Neural cell (in vitro differentiated cells): ENCODE results near the gene APBA1. TPM values are rescaled to one million over a fixed set of nuclear protein-coding genes. Genes with fewer than 3 reads are reported as not detected.

ENCODE experiments used
- H2AFZ ChIP-seq: fragments of 200-600, 300-800 bp; sonication (generic), shearing (Covaris generic); 2 replicates; pipeline ENCODE4 v1.6.0; 2014; ENCODE audit warnings: low read depth, mild to moderate bottlenecking, antibody characterized with exemption, low read length, moderate library complexity
- H3F3A ChIP-seq: fragments of 200-600 bp; shearing (Covaris generic); 2 replicates; pipeline ENCODE4 v1.6.1; 2016; ENCODE audit warnings: mild to moderate bottlenecking, moderate library complexity, mixed read lengths, antibody characterized with exemption, low read length; ENCODE audit not compliant: insufficient read depth, poor library complexity, severe bottlenecking
- H3K27ac ChIP-seq: fragments of 200-600, 300-800 bp; sonication (generic), shearing (Covaris generic); 2 replicates; pipeline ENCODE4 v1.5.1; 2014; ENCODE audit warnings: mild to moderate bottlenecking, low read length, moderate library complexity
- H3K27me3 ChIP-seq: fragments of 300-800, 200-600 bp; sonication (generic), shearing (Covaris generic); 2 replicates; pipeline ENCODE4 v1.6.0; 2014; ENCODE audit warnings: mild to moderate bottlenecking, low read depth, low read length, moderate library complexity; ENCODE audit not compliant: insufficient read depth
- H3K36me3 ChIP-seq: fragments of 300-800, 200-600 bp; sonication (generic), shearing (Covaris generic); 2 replicates; pipeline ENCODE4 v1.5.1; 2014; ENCODE audit warnings: mild to moderate bottlenecking, antibody characterized with exemption, low read length, moderate library complexity; ENCODE audit not compliant: insufficient read depth
- H3K4me2 ChIP-seq: fragments of 300-800, 200-600 bp; sonication (generic), shearing (Covaris generic); 2 replicates; pipeline ENCODE4 v1.6.0; 2014; ENCODE audit warnings: mild to moderate bottlenecking, low read length
- H3K4me3 ChIP-seq: fragments of 300-800, 200-600 bp; sonication (generic), shearing (Covaris generic); 2 replicates; pipeline ENCODE4 v1.5.1; 2014; ENCODE audit warnings: mild to moderate bottlenecking, low read length, moderate library complexity
- H3K79me2 ChIP-seq: fragments of 200-600 bp; shearing (Covaris generic); replicated peaks from 2 replicates; pipeline ENCODE4 v1.6.0; 2014; ENCODE audit warnings: mild to moderate bottlenecking, low read length, moderate library complexity; ENCODE audit not compliant: insufficient read depth
- H3K9ac ChIP-seq: fragments of 300-800, 200-600 bp; sonication (generic), shearing (Covaris generic); 2 replicates; pipeline ENCODE4 v1.6.1; 2016; ENCODE audit warnings: mild to moderate bottlenecking, low read length, mixed read lengths
- H3K9me2 ChIP-seq: fragments of 200-600 bp; shearing (Covaris generic); 2 replicates; pipeline ENCODE4 v1.6.1; 2016; ENCODE audit warnings: mild to moderate bottlenecking, low read length, mixed read lengths; ENCODE audit not compliant: insufficient read depth
- H3K9me3 ChIP-seq: fragments of 200-600, 300-800 bp; sonication (generic), shearing (Covaris generic); 2 replicates; pipeline ENCODE4 v1.6.1; 2016; ENCODE audit warnings: mild to moderate bottlenecking, mixed run types, low read length, moderate library complexity, mixed read lengths
- H4K20me1 ChIP-seq: fragments of 200-600 bp; shearing (Covaris generic); 2 replicates; pipeline ENCODE4 v1.6.1; 2016; ENCODE audit warnings: mild to moderate bottlenecking, mixed run types; ENCODE audit not compliant: insufficient read depth
- CTCF ChIP-seq: fragments of 450-650 bp; IDR thresholded peaks from 2 replicates; pipeline ENCODE4 v1.5.1; 2014; ENCODE audit warnings: antibody characterized with exemption, mild to moderate bottlenecking, moderate library complexity; ENCODE audit not compliant: poor library complexity, severe bottlenecking
- EP300 ChIP-seq: fragments of 450-650 bp; conservative IDR thresholded peaks from 2 replicates; pipeline ENCODE4 v1.6.1; 2014; ENCODE audit warnings: antibody characterized with exemption, mild to moderate bottlenecking, moderate library complexity; ENCODE audit not compliant: poor library complexity, severe bottlenecking
- EZH2 ChIP-seq: fragments of 200-600, 300-800 bp; shearing (Covaris generic), sonication (generic); IDR thresholded peaks from 2 replicates; pipeline ENCODE4 v1.6.1; 2014; ENCODE audit warnings: antibody characterized with exemption, low read length, borderline replicate concordance, mild to moderate bottlenecking; ENCODE audit not compliant: insufficient read depth, poor library complexity, severe bottlenecking
- MXI1 ChIP-seq: fragments of 450-650 bp; conservative IDR thresholded peaks from 2 replicates; pipeline ENCODE4 v1.6.1; 2014; ENCODE audit warnings: antibody characterized with exemption, mild to moderate bottlenecking; ENCODE audit not compliant: poor library complexity, severe bottlenecking
- POLR2AphosphoS5 ChIP-seq: IDR thresholded peaks from 2 replicates; pipeline ENCODE4 v1.6.1; 2012
- RAD21 ChIP-seq: fragments of 450-650 bp; conservative IDR thresholded peaks from 2 replicates; pipeline ENCODE4 v1.6.1; 2014; ENCODE audit warnings: antibody characterized with exemption, mild to moderate bottlenecking, moderate library complexity
- REST ChIP-seq: IDR thresholded peaks from 2 replicates; pipeline ENCODE4 v1.6.1; 2012; ENCODE audit warnings: borderline replicate concordance
- SMC3 ChIP-seq: fragments of 450-650 bp; conservative IDR thresholded peaks from 2 replicates; pipeline ENCODE4 v1.6.1; 2014; ENCODE audit warnings: antibody characterized with exemption, mild to moderate bottlenecking, moderate library complexity; ENCODE audit not compliant: poor library complexity
- TAF1 ChIP-seq: IDR thresholded peaks from 2 replicates; pipeline ENCODE4 v1.6.1; 2012; ENCODE audit warnings: low read depth
- polyA plus RNA-seq: library from polyadenylated mRNA; depleted of rRNA; stranded (reverse); fragments of >200 nt; gene quantifications from 2 replicates; pipeline ENCODE4 v1.2.3, GENCODE V29; 2014

The APBA1 gene
- polyA plus RNA-seq, 1 donor from 2014 or later = 10.9 TPM

- H4K20me1 ChIP-seq = no peaks in the 10 kb centered on the region
- H3K4me2 ChIP-seq = no peak overlapping the region
- no peak overlapping the region for H2AFZ ChIP-seq
- no peak overlapping the region for H3K9ac ChIP-seq
- TF ChIP-seq POLR2AphosphoS5 (no peak), TAF1 (no peak), MXI1 (no peak), EZH2 (no peak), SMC3 (no peak), CTCF (no peak), RAD21 (no peak), REST (no peak), EP300 (no peak)
- H3K36me3 ChIP-seq = no peaks in the 10 kb centered on the region
- H3K4me3 ChIP-seq = no peak overlapping the region
- H3K27ac ChIP-seq = no peak overlapping the region
- H3K27me3 ChIP-seq = no peaks in the 10 kb centered on the region
- no peaks in the 10 kb centered on the region for H3F3A ChIP-seq
- no peaks in the 10 kb centered on the region for H3K9me3 ChIP-seq
- H3K9me2 ChIP-seq = no peaks in the 10 kb centered on the region
- H3K79me2 ChIP-seq = no peaks in the 10 kb centered on the region
These were observed 113.0 kb downstream of the APBA1 start for GRCh38 chr9:69559126-69559525.

- H3K79me2 ChIP-seq = no peaks in the 10 kb centered on the region
These were observed 115.5 kb downstream of the APBA1 start for GRCh38 chr9:69556707-69557106.

GRCh38 chr9:69555802-69556201 is 116.4 kb downstream of the APBA1 start:
- Histone ChIP-seq H3K9me3 (no peaks in the 10 kb centered on the region), H3K4me3 (no peak overlapping the region), H3K27me3 (no peaks in the 10 kb centered on the region), H2AFZ (no peak overlapping the region), H4K20me1 (no peaks in the 10 kb centered on the region), H3K36me3 (no peaks in the 10 kb centered on the region), H3K79me2 (no peaks in the 10 kb centered on the region), H3K9ac (no peak overlapping the region), H3K27ac (no peak overlapping the region), H3K9me2 (no peaks in the 10 kb centered on the region), H3F3A (no peaks in the 10 kb centered on the region), H3K4me2 (no peak overlapping the region)
- TF ChIP-seq POLR2AphosphoS5 (no peak), RAD21 (no peak), REST (no peak), SMC3 (no peak), MXI1 (no peak), TAF1 (no peak), CTCF (no peak), EP300 (no peak), EZH2 (no peak)

More at GRCh38 chr9:69556707-69557106, 115.5 kb downstream of the APBA1 start:
- Histone ChIP-seq H3K36me3 (no peaks in the 10 kb centered on the region), H2AFZ (no peak overlapping the region), H3K9me3 (no peaks in the 10 kb centered on the region), H3K9ac (no peak overlapping the region), H3K27ac (no peak overlapping the region), H4K20me1 (no peaks in the 10 kb centered on the region), H3K4me2 (no peak overlapping the region), H3K9me2 (no peaks in the 10 kb centered on the region), H3K27me3 (no peaks in the 10 kb centered on the region), H3K4me3 (no peak overlapping the region), H3F3A (no peaks in the 10 kb centered on the region)
- TF ChIP-seq EP300 (no peak), SMC3 (no peak)
